GM18867 (cell line): ENCODE measurements around the gene CATSPERD.

Experiments used
- ATAC-seq: cut with Tn5 transposase; IDR thresholded peaks from one replicate; pipeline ENCODE4 v1.9.1; 2021; ENCODE audit warnings: mild to moderate bottlenecking, moderate library complexity; ENCODE audit not compliant: unreplicated experiment

CATSPERD gene

GRCh38 chr19:5801796-5802619 is 81.6 kb downstream of the CATSPERD start:
- ATAC-seq = no peak

- ATAC-seq = no peak
Observed at GRCh38 chr19:5803441-5803751, 83.0 kb downstream of the CATSPERD start.

GRCh38 chr19:5803752-5804515 is 83.5 kb downstream of the CATSPERD start:
- peak; percentile 78 for ATAC-seq

DNA sequence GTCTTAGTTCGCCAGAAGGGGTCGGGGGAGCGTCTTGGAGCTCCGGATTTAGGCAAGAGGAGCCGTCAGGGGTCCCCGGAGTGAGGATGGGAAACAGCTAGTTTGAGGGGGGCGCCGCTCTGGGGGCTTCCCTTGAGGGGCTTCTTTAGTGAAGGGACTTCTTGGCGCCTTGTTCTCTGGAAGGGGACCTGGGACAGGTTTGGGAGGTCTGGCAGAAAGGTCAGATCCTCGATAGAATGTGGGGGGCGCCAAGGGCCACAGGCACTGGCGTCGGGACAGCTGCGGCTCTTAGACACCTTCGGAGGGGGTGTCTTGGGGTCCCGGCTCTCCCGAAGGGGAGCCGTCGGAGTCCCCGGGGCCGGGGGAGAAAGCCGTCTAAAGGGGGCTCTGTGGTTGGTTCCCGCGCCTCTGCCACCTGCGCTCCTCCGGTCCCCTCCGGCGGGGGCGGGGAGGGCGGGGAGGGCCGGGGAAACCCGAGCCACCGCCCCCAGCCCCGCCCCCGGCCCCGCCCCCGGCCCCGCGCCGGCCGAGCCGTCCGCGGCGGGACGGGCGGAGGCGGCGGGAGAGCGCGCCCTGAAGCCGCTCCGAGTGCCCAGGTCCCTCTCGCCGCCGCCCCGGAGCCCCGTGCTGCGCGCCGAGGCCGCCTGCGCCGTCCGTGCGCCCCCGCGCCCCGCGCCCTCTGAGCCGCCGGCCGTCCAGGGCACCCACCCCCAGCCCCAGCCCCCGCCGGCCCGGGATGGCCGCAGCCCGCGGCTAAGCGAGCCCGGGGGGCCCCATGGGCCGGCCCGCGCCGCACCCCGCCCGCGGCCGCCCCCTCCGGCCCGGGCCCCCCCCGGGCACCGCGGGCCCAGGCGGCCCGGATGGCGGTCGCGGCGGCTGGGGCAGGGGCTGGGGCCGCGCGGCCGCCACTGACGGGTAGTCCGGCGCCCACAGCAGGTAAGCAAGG is 84.4 kb downstream of the CATSPERD start, which contains the start of gene NRTN:
NRTN (plus strand) TSS at position 552 of the 946 bp plus-strand sequence. CDS start 19,099 bp downstream, outside the sequence.
- ATAC-seq = no peak

DNA sequence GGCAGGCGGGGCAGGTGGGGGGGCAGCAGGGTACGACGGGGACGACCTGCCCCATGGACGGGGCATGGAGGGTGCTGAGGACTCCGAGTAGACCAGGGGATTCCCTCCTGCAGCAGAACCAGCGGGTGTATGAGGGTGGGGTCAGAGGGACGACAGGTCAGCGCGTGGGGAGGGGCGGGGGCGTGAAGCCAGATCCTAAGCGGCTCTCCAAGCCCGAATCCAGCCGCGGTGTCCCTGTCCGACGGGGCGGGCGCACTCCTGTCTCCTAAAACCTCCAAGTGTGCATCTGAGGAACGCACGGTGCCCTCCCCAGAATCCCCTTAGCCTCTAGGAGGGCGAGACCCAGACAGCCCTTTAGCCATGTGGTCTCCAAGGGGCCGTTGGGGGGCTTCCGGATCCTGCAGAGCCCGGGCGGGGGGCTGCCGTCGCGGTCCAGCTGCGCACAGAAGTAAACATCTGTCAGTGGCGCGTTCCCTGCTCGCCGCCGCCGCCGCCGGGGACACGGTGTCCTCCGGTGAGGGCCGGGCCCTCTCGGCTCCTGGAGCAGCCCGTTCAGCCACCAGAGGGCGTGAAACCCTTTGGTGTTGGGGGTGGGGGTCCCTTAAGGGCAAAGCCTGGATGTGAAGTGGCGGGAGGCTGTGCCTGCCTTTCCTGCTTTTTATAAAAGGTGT is 85.2 kb downstream of the CATSPERD start:
- ATAC-seq = no peak

GRCh38 chr19:5806133-5806489 is 85.7 kb downstream of the CATSPERD start:
- no peak for ATAC-seq

GRCh38 chr19:5806905-5807304 is 86.5 kb downstream of the CATSPERD start:
- ATAC-seq = no peak

DNA sequence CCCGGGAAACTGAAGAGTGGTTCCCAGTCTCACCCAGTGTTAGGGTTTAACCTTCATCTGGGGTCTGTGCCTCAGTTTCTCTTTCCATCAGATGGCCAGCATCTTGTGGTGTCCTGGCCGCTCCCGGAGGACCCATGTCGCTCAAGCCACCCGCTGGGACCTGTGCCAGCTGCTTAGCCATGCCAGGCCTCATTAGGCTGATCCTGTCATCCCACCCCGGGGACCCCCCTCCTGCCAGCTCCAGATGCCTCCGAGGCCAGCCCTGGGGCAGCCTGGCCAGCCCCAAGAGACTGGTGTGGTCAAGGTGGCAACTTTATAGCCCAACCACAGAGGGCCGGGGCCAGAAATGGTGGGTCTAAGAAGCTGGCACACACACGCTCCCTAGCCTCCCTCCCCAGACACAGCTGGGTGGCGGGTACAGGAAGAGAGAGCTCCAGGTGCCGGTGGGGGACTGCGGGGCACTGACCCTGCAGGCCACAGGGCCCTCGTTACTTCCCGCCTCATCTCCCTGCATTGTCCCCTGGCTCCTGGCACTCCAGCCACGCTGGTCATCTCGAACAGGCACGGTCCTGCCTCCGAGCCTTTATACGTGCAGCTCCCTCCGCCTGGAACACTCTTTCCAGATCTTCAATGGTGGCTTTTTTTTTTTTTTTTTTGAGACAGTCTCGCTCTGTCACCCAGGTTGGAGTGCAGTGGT is 87.8 kb downstream of the CATSPERD start:
- ATAC-seq = no peak

- ATAC-seq = no peak
Observed at GRCh38 chr19:5809053-5809452, 88.6 kb downstream of the CATSPERD start.

- no peak for ATAC-seq
Observed at GRCh38 chr19:5809469-5809868, 89.0 kb downstream of the CATSPERD start.

GRCh38 chr19:5811117-5811516 is 90.7 kb downstream of the CATSPERD start:
- no peak for ATAC-seq

DNA sequence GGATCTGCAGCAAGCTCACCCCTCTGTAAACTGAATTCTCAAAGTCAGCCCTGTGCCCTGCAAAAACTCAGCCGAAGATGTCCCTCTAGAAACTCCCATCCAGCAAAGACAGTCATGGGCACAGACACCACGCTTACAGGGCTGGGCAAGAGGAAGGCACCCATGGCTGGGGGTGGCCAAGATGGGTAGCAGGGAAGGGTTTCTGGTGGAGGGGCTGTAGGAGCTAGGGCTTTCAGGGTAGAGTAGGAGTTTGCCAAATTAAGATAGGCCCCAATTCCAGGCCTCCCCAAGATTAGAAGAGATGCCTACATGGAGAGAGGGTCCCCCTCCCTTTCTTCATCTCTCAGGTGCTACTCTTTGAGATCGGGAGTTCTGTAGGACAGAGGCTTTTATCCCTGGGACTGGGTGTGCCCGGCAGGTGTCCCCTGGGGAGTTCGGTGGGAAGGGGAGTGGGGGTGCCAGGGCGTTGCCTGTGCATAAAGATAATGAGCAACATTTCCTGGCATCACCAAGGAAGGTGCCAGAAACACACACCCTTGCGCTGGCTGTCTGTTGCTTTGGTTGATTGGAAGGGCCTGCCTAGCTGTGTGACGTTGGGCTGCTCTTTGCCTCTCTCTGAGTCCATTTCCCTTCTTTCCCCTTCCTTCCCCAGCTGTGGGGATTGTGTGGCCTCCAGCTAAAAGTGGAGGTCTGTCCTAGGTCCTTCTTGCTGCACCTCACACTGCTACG is 93.8 kb downstream of the CATSPERD start:
- no peak for ATAC-seq

DNA sequence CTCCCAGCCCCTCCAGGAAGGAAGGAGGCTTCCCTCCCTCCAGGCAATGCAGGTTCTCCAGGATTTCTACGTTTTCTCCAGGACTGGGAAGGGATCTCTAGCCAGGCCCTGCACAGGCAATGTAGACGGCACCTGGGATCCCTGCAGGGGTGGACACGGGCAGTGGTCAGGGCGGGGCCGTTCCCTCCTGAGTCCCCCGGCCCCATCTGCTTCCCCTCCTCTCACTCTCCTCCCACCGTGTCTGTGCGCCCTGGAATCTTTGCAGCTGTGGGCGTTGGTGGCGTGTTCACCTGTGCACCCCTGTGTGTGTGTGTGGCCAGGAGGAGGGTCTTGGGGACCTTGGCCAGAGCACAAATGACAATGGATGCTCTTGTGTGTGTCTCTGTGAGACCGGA is 94.4 kb downstream of the CATSPERD start:
- no peak for ATAC-seq

GRCh38 chr19:5817218-5817617 is 96.8 kb downstream of the CATSPERD start:
- ATAC-seq = no peak

- ATAC-seq = no peak
Observed at GRCh38 chr19:5818594-5818993, 98.2 kb downstream of the CATSPERD start.

- ATAC-seq = no peak
Observed at GRCh38 chr19:5820785-5821184, 100.3 kb downstream of the CATSPERD start.

GRCh38 chr19:5821521-5822180 is 101.2 kb downstream of the CATSPERD start:
- ATAC-seq = no peak

GRCh38 chr19:5822181-5822844 is 101.9 kb downstream of the CATSPERD start:
- no peak for ATAC-seq
